Fibroblast of lung (primary cell): Measurements from ENCODE around the gene NOL6. TPM values are rescaled to one million over a fixed set of nuclear protein-coding genes. Genes with fewer than 3 reads are reported as not detected.

Experiments
- DNase-seq, 2 donors: peaks; one replicate each; pipeline versions ENCODE4 v3.0.0 to v3.0.0-alpha.2; 2010; ENCODE audit warnings: low read depth in 2 of 2
- H2AFZ ChIP-seq: 2 replicates; pipeline ENCODE4 v1.5.1; 2012; ENCODE audit warnings: low read length, control low read depth, inconsistent platforms
- H3K27ac ChIP-seq: 2 replicates; pipeline ENCODE4 v1.5.1; 2011; ENCODE audit warnings: low read length, control low read depth; ENCODE audit not compliant: insufficient read depth
- H3K27me3 ChIP-seq: 2 replicates; pipeline ENCODE4 v1.5.1; 2011; ENCODE audit warnings: mild to moderate bottlenecking, low read length; ENCODE audit not compliant: control insufficient read depth, insufficient read depth
- H3K36me3 ChIP-seq: 2 replicates; pipeline ENCODE4 v1.5.1; 2011; ENCODE audit warnings: low read length; ENCODE audit not compliant: control insufficient read depth, insufficient read depth
- H3K4me1 ChIP-seq: 2 replicates; pipeline ENCODE4 v1.5.1; 2011; ENCODE audit warnings: low read length; ENCODE audit not compliant: control insufficient read depth, insufficient read depth; ENCODE audit errors: extremely low read depth
- H3K4me2 ChIP-seq: 2 replicates; pipeline ENCODE4 v1.5.1; 2011; ENCODE audit warnings: low read length, control low read depth; ENCODE audit not compliant: insufficient read depth; ENCODE audit errors: extremely low read depth
- H3K4me3 ChIP-seq, 4 experiments: fragments of 200-600 bp in 1 of 4; sonication (generic) in 1 of 4; replicated peaks in 1 of 4; 2 replicates each; pipeline ENCODE4 v1.5.1; 2011 to 2016; ENCODE audit warnings: low read length in 4 of 4, low read depth in 3 of 4, mild to moderate bottlenecking in 3 of 4, control low read depth in 2 of 4, inconsistent platforms in 1 of 4, mixed read lengths in 1 of 4; ENCODE audit not compliant: insufficient read depth in 1 of 4; ENCODE audit errors: control extremely low read depth in 1 of 4
- H3K79me2 ChIP-seq: 2 replicates; pipeline ENCODE4 v1.5.1; 2012; ENCODE audit warnings: mild to moderate bottlenecking, low read length, inconsistent platforms; ENCODE audit not compliant: control insufficient read depth, insufficient read depth
- H3K9ac ChIP-seq: 2 replicates; pipeline ENCODE4 v1.5.1; 2011; ENCODE audit warnings: mild to moderate bottlenecking, low read length, control low read depth; ENCODE audit not compliant: insufficient read depth
- H3K9me3 ChIP-seq: 2 replicates; pipeline ENCODE4 v1.5.1; 2012; ENCODE audit warnings: low read depth, low read length; ENCODE audit not compliant: control insufficient read depth, insufficient read depth
- H4K20me1 ChIP-seq: 2 replicates; pipeline ENCODE4 v1.5.1; 2011; ENCODE audit warnings: low read length; ENCODE audit not compliant: control insufficient read depth, insufficient read depth; ENCODE audit errors: extremely low read depth
- CTCF ChIP-seq, 2 donors: IDR thresholded peaks in 1 of 2; conservative IDR thresholded peaks in 1 of 2; 1 replicate in 1 of 2; 2 replicates in 1 of 2; pipeline ENCODE4 v1.5.1; 2011 to 2012; ENCODE audit warnings: low read length in 2 of 2, control low read depth in 1 of 2, inconsistent platforms in 1 of 2, low read depth in 1 of 2, mild to moderate bottlenecking in 1 of 2
- EZH2 ChIP-seq: IDR thresholded peaks from 2 replicates; pipeline ENCODE4 v1.5.1; 2012; ENCODE audit warnings: low read length, control low read depth, mild to moderate bottlenecking; ENCODE audit errors: missing control alignments
- polyA plus RNA-seq, 2 donors: library from polyadenylated mRNA; depleted of rRNA in 1 of 2; stranded (reverse) in 1 of 2; unstranded in 1 of 2; fragments of >200 nt; gene quantifications; 2 replicates each; pipeline ENCODE4 v1.2.1, GENCODE V29; 2011 to 2012; ENCODE audit warnings: missing spikeins in 1 of 2
- total RNA-seq: library from RNA; depleted of rRNA; stranded (reverse); fragments of >200 nt; gene quantifications from 2 replicates; pipeline ENCODE4 v1.2.1, GENCODE V29; 2014

The NOL6 gene
- total and polyA plus RNA-seq, 2 donors (not counting 1 experiment from before 2014, with no cell fraction given): 15.2 to 24.4 TPM

GRCh38 chr9:33461492-33461891 lies 12.2 kb downstream of the NOL6 start:
- no peaks in the 10 kb centered on the region for H3K4me1 ChIP-seq
- H3K27ac ChIP-seq: no peak overlapping the region
- H2AFZ ChIP-seq: no peak overlapping the region
- H3K36me3 ChIP-seq: peaks cover 42% of the 10 kb centered on the region
- no peak for DNase-seq
- no peak overlapping the region for H3K4me2 ChIP-seq
- H3K4me3 ChIP-seq: no peak overlapping the region
- H3K79me2 ChIP-seq: no peaks in the 10 kb centered on the region
- H3K9me3 ChIP-seq: no peaks in the 10 kb centered on the region
- no peak overlapping the region for H3K9ac ChIP-seq
- TF ChIP-seq CTCF (conservative IDR thresholded peaks at IDR 0.05 in 1 of 2, IDR thresholded peaks at IDR 0.05 in 1 of 2; ENCODE audit: low read depth in 1 of 2, low read length in 2 of 2) (no peak), EZH2 (no peak)
- no peaks in the 10 kb centered on the region for H4K20me1 ChIP-seq
- H3K27me3 ChIP-seq: no peaks in the 10 kb centered on the region

- Histone ChIP-seq H4K20me1 (no peaks in the 10 kb centered on the region), H3K79me2 (no peaks in the 10 kb centered on the region), H3K4me1 (no peaks in the 10 kb centered on the region), H3K4me3 (no peak overlapping the region), H3K4me2 (no peak overlapping the region), H3K36me3 (peaks cover 35% of the 10 kb centered on the region), H3K27ac (no peak overlapping the region), H2AFZ (no peak overlapping the region), H3K9ac (no peak overlapping the region), H3K9me3 (no peaks in the 10 kb centered on the region), H3K27me3 (no peaks in the 10 kb centered on the region)
- no peak for TF ChIP-seq CTCF (conservative IDR thresholded peaks at IDR 0.05 in 1 of 2, IDR thresholded peaks at IDR 0.05 in 1 of 2; ENCODE audit: low read depth in 1 of 2, low read length in 2 of 2)
- no peak for TF ChIP-seq EZH2
- DNase-seq: no peak
Observed at GRCh38 chr9:33460854-33461253, 12.9 kb downstream of the NOL6 start.

- Histone ChIP-seq H3K27me3 (no peaks in the 10 kb centered on the region), H3K9me3 (no peaks in the 10 kb centered on the region), H3K4me2 (no peak overlapping the region), H3K4me1 (no peaks in the 10 kb centered on the region), H3K27ac (no peak overlapping the region), H3K4me3 (no peak overlapping the region), H3K9ac (no peak overlapping the region), H3K36me3 (peaks cover 23% of the 10 kb centered on the region), H3K79me2 (no peaks in the 10 kb centered on the region), H2AFZ (no peak overlapping the region), H4K20me1 (no peaks in the 10 kb centered on the region)
- TF ChIP-seq CTCF (conservative IDR thresholded peaks at IDR 0.05 in 1 of 2, IDR thresholded peaks at IDR 0.05 in 1 of 2; ENCODE audit: low read depth in 1 of 2, low read length in 2 of 2) (no peak), EZH2 (no peak)
- no peak for DNase-seq
Observed at GRCh38 chr9:33459115-33459514, 14.6 kb downstream of the NOL6 start.
